GM11168 (cell line): ENCODE measurements around the gene ATG9A.
"Not testable (repeated sequence)": the region's sequence is repeated elsewhere in the genome, so short reads cannot be mapped to it uniquely, and the experiment has no call there.

Experiments used
- in situ Hi-C: fragments of 300-500 bp; cut with MboI; formaldehyde crosslinking; loops from one replicate; pipeline ENCODE4 v1.12.0; 2022; ENCODE audit warnings: low sequenced_read_pairs; ENCODE audit not compliant: unreplicated experiment

Gene ATG9A, protein sequence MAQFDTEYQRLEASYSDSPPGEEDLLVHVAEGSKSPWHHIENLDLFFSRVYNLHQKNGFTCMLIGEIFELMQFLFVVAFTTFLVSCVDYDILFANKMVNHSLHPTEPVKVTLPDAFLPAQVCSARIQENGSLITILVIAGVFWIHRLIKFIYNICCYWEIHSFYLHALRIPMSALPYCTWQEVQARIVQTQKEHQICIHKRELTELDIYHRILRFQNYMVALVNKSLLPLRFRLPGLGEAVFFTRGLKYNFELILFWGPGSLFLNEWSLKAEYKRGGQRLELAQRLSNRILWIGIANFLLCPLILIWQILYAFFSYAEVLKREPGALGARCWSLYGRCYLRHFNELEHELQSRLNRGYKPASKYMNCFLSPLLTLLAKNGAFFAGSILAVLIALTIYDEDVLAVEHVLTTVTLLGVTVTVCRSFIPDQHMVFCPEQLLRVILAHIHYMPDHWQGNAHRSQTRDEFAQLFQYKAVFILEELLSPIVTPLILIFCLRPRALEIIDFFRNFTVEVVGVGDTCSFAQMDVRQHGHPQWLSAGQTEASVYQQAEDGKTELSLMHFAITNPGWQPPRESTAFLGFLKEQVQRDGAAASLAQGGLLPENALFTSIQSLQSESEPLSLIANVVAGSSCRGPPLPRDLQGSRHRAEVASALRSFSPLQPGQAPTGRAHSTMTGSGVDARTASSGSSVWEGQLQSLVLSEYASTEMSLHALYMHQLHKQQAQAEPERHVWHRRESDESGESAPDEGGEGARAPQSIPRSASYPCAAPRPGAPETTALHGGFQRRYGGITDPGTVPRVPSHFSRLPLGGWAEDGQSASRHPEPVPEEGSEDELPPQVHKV

GRCh38 chr2:219229305-219230058 lies at the start of gene ATG9A, which contains the start of gene ANKZF1:
Gene ATG9A (minus strand): TSS chr2:219229636. CDS start chr2:219228024, 1,612 bp downstream.
Gene ANKZF1 (plus strand): TSS chr2:219229806. CDS start chr2:219230258, 452 bp downstream.
- in situ Hi-C loops = no loop called here

- in situ Hi-C loops = no loop called here
Observed at GRCh38 chr2:219278655-219279150, 49.3 kb upstream of the ATG9A start.

DNA sequence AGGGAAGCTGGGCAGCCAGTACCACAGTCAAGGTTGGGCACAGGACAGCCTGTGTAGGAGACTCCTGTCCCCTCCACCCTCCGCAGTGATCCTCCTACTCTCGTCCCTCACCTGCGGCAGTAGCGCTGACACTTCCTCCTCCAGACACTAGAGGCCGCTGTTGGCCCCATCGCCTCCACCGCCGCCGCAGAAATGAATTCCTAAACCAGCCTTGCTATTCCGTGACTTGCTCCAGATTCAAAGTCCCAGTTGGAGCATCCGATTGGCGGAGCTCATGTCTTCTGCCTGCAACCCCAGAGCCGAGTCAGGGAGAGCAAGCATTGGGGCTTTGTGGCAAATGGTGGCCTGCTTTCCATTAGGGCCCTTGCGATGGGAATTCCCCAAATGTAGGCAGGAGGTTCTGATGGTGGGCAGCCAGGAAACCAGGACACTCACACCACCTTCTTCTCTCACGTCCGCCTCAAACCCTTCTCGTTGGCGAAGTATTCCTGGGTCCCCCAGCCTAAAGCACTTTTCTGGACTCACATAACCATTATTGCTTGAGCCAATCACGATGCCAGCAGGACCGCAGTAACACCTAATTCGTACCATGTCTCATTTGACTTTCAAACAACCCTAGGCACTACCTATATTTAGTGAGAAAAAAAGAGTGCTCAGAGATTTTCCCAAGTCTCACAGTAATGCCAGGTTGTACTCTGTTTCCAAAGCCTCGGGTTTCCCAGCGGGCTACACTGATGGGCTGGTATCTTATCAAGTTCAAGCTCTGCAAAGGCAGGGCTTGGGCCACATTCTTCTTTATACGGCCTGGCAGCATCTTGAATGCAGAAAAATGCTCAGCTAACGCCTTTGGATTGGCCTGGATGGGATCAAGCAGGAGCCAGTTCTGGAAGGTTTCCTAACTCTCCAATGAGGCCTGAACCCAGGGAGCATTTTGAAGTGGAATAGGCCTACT lies 48.5 kb upstream of the ATG9A start:
- in situ Hi-C loops = no loop called here

- in situ Hi-C loops = no loop called here
Observed at GRCh38 chr2:219274361-219274921, 45.0 kb upstream of the ATG9A start.

- in situ Hi-C loops = no loop called here
Observed at GRCh38 chr2:219273937-219274336, 44.5 kb upstream of the ATG9A start.

DNA sequence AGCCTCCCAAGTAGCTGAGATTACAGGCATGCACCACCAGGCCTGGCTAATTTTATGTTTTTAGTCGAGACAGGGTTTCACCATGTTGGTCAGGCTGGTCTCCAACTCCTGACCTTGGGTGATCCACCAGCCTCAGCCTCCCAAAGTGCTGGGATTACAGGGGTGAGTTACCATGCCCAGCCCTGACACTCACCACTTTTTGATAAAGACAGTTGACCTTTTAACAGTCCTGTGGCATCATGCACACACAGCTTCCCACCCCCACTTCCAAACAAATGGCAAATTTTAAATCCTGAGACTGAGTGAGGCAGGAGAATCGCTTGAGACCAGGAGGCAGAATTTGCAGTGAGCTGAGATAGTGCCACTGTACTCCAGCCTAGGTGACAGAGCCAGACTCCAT lies 43.6 kb upstream of the ATG9A start:
- in situ Hi-C loops = no loop called here

- in situ Hi-C loops = no loop called here
Observed at GRCh38 chr2:219272356-219272755, 42.9 kb upstream of the ATG9A start.

DNA sequence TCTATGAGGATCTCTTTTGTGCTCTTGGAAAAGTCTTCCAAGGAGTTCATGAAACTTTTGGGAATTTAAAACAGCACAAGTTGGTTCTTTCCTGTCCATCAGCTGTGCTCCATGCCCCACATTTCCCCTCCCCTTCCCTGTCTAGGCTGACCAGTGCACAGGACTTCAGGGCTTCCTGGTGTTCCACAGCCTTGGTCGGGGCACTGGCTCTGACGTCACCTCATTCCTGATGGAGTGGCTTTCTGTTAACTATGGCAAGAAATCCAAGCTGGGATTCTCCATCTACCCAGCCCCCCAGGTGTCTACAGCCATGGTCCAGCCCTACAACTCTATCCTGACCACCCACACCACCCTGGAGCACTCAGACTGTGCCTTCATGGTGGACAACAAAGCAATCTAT lies 41.6 kb upstream of the ATG9A start:
- in situ Hi-C loops = no loop called here

- in situ Hi-C loops = no loop called here
Observed at GRCh38 chr2:219270055-219270372, 40.6 kb upstream of the ATG9A start.

GRCh38 chr2:219269362-219270054 lies 40.1 kb upstream of the ATG9A start:
- in situ Hi-C loops = no loop called here

GRCh38 chr2:219268294-219268693 lies 38.9 kb upstream of the ATG9A start:
- in situ Hi-C loops = no loop called here

DNA sequence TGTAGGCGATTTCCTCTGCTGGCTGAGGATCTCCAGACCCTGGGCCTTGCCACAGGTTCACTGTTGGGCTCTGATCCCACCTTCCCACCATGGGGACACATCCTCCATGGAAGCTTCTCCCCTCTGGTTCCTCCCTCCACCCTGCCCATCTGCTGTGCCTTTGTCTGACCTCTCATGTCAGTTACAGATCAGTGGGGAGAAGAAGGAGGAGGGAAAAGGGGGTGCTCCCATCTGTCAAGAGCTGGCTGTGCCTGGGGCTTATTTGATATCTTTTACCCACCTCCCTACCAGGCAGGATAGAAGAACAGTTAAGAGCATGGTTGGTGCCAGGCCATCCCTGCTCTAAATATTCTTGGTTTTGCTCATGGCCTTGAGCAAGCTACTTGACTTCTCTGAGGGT lies 37.5 kb upstream of the ATG9A start:
- in situ Hi-C loops = no loop called here

DNA sequence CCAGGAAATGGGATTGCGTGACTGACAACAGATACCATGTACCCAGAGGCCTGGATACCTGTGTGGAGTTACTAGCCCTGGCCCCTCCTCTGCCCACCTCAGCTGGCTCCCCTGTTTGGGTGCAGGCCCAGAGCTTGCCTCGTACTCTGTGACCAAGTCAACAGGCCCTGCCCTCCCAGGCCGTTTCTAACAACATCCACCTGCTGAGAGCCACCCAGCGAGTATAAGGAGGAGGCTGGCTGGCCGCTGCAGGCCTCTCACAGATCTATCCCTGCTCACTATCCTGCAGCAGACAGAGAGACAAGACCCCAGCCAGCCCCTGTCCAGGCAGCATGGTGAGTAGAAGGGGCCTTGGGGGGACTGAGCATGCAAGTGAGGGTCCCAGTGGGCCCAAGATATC lies 36.8 kb upstream of the ATG9A start:
- in situ Hi-C loops = no loop called here

DNA sequence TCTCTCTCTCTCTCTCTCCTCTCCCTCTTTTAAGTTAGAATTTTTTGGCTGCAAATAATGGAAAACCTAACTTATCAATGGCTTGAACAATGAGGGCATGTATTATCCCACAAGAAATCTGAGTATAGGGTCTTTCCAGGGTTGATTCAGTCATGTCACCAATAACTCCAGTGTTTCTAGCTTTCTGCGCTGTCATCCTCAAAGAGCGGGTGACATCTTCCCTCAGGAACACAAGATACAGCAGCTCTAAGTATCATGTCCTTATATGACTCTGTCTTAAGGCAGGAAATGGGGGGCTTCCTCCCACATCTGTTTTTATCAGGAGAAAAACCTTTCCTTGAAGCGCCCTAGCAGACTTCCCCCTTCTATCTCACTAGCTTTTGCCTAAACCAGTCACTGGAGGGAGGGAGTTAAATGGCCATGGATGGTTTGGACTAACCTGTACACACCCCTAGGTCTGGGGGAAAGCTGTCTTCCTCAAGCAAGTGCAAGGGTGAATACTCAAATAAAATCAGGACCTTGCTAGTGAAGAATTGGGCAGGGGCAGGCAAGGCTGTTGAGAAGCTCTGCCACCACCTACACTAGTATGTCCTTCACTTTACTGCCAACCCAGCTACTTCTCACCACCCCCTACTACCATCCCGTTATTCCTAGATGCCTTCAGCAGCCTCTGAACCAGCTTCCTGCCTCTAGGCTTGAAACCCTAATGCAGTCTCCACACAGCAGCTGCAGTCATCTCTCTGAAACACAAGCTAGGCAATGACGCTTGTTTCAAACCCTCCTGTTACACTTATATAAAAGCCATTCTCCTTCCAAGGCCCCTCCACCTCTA lies 31.8 kb upstream of the ATG9A start:
- in situ Hi-C loops = no loop called here

DNA sequence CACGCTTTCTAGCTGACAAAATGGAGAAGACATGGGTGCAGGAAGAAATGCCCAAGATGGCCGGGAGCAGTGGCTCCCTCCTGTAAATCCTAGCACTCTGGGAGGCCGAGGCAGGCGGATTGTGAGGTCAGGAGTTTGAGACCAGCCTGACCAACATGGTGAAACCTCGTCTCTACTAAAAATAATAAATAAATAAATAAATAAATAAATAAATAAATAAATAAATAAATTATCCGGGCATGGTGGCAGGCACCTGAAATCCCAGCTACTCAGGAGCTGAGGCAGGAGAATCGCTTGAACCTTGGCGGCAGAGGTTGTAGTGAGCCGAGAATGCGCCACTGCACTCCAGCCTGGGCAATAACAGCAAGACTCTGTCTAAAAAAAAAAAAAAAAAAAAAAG lies 29.5 kb upstream of the ATG9A start:
- in situ Hi-C loops = not testable (repeated sequence)

DNA sequence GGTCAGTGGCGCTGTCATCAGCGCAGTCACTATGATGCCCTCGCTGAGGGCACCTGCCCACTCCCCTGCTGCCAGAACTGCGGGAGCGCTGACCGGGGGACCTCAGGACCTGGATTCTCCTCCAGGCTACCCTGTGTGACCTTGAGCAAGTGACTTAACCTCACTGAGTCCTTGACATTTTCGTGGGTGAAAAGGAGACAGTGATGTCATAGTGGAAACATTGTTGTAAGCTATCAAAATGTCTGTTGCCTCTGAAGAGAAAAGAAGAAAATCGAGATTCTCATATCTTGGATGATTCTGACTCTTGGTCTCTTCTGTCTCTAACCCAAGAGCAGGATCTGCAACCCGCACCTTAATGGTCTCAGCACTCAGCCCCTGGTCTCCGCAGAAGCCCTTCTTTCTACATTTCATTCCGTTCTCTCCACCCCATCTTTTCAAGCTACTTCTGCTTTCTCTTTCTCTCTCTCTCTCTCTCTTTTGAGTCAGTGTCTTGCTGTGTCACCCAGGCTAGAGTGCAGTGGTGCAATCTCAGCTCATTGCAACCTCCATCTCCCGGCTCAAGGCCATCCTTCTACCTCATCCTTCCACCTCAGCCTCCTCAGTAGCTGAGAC lies 25.3 kb upstream of the ATG9A start:
- in situ Hi-C loops = no loop called here
